ENCODE measurements around the gene L3MBTL2.

L3MBTL2 gene

DNA sequence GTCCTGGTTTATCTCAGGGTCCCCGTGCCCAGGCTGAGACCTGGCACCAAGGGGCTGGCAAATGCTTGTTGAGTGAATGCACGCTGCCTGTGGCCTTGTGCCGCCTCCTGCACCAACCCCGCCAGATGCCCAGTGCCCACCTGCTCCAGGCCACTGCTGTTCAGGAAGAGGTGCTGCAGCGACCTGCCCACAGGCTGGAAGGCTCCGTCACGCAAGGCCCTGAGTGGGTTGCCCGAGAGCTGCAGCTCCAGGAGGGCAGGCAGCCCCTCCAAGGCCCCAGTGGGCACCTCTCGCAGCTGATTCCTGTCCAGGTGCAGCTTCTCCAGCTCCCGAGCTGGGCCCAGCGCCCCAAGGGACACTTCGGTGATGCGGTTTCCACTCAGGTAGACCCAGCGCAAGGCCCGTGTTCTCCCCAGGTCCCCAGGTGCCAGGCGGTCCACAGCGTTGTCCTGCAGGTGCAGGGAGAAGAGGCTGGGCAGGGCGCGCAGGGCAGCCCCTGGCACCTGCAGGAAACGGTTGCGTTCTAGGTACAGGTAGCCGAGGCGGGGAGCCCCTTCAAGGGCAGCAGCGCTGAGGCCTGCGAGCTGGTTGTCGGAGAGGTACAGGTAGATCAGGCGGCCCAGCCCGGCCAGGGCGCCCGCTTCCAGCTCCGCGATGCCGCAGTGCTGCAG is 32.1 kb downstream of the L3MBTL2 start:
- Histone ChIP-seq H3K4me1 (ENCODE audit: control insufficient read depth, insufficient read depth, low read depth, low read length) (peaks cover 35% of the 10 kb centered on the region), H4K8ac (ENCODE audit: low read length) (peak overlapping the region; percentile 89), H2BK15ac (ENCODE audit: low read depth, poor library complexity, severe bottlenecking) (peak overlapping the region; percentile 44), H4K91ac (ENCODE audit: low read length) (peak overlapping the region; percentile 25), H3K4me2 (ENCODE audit: low read length, poor library complexity, severe bottlenecking) (peak overlapping the region; percentile 92), H3K18ac (ENCODE audit: low read depth in 1 of 2, low read length in 2 of 2) (peak overlapping the region; percentile 52 to 64), H3K27me3 (ENCODE audit: control insufficient read depth in 1 of 2, insufficient read depth in 1 of 2, low read length in 2 of 2) (peaks cover 0 to 9% of the 10 kb centered on the region in 2 experiments), H3K36me3 (ENCODE audit: control insufficient read depth in 1 of 2, insufficient read depth in 2 of 2, low read depth in 1 of 2, low read length in 2 of 2) (peaks cover 0 to 3% of the 10 kb centered on the region in 2 experiments), H2BK120ac (ENCODE audit: low read depth, low read length) (no peak overlapping the region), H3K79me1 (replicated peaks; ENCODE audit: low read length, poor library complexity, severe bottlenecking) (peaks cover 1% of the 10 kb centered on the region), H2BK5ac (ENCODE audit: low read depth, low read length, poor library complexity, severe bottlenecking) (no peak overlapping the region), H2AFZ (ENCODE audit: low read depth, low read length) (peak overlapping the region; percentile 49), H3K9me3 (ENCODE audit: control insufficient read depth, low read length) (no peaks in the 10 kb centered on the region), H3K9ac (ENCODE audit: low read length) (peak overlapping the region; percentile 57), H3K23ac (ENCODE audit: low read length in 2 of 2) (peak overlapping the region in 1 of 2 experiments; percentile 32), H2BK12ac (ENCODE audit: low read length in 2 of 2) (peak overlapping the region in 1 of 2 experiments; percentile 46), H3K27ac (ENCODE audit: low read length, poor library complexity, severe bottlenecking) (no peak overlapping the region), H3K4me3 (ENCODE audit: insufficient read depth in 1 of 2, low read depth in 1 of 2, low read length in 2 of 2) (peak overlapping the region; percentile 53), H2AK5ac (ENCODE audit: low read length, severe bottlenecking) (no peak overlapping the region), H3K4ac (ENCODE audit: low read depth in 1 of 2, low read length in 2 of 2) (peak overlapping the region in 1 of 2 experiments; percentile 25), H3K14ac (ENCODE audit: low read length in 2 of 2) (peak overlapping the region in 1 of 2 experiments; percentile 36)
- no peak for DNase-seq
- WGBS = 73% methylated on average over 29 of the region's 33 CpGs

DNA sequence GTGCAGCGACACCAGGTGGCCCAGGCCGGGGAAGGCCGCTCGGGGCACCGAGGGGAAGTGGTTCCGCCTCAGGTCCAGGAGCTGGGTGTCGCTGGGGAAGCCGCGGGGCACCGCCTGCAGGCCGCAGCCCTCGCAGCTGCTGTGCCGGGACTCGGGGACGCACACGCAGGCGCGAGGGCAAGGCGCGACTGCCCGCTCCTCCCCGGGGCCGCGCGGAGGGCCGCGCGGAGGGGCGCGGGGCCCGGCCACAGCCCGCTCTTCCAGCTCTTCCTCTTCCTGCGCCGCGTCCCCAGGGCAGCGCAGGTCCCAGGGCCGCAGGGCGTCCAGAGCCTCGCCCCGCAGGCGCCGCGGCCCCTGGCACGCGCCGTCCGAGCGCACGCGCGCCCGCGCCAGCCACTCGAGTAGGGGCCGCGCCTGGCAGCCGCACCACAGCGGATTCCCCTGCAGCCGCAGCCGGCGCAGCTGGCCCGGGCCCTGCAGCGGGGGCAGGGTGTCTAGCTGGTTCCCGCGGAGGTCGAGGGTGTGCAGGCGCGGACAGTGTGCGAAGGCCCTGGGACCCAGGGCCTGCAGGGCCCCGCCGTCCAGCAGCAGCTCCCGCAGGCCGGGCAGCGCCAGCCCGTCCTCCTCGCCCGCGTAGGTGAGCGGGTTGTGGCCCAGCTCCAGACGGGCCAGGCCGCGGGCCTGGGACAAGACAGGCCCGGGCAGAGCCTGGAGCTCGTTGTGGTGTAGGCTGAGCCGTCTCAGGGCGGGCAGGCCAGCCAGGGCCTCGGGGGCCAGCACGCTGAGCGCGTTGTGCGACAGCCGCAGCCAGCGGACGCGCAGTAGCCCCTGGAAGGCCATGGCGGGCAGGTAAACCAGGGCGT is 32.8 kb downstream of the L3MBTL2 start:
- Histone ChIP-seq H3K27ac (ENCODE audit: low read length, poor library complexity, severe bottlenecking) (no peak overlapping the region), H2AFZ (ENCODE audit: low read depth, low read length) (peak overlapping the region; percentile 65), H2BK12ac (ENCODE audit: low read length in 2 of 2) (peak overlapping the region in 1 of 2 experiments; percentile 60), H3K9me3 (ENCODE audit: control insufficient read depth, low read length) (no peaks in the 10 kb centered on the region), H2AK5ac (ENCODE audit: low read length, severe bottlenecking) (peak overlapping the region; percentile 61), H3K14ac (ENCODE audit: low read length in 2 of 2) (peak overlapping the region in 1 of 2 experiments; percentile 75), H3K9ac (ENCODE audit: low read length) (peak overlapping the region; percentile 57), H2BK120ac (ENCODE audit: low read depth, low read length) (no peak overlapping the region), H3K4me2 (ENCODE audit: low read length, poor library complexity, severe bottlenecking) (peak overlapping the region; percentile 92), H3K36me3 (ENCODE audit: control insufficient read depth in 1 of 2, insufficient read depth in 2 of 2, low read depth in 1 of 2, low read length in 2 of 2) (peaks cover 0 to 3% of the 10 kb centered on the region in 2 experiments), H4K8ac (ENCODE audit: low read length) (peak overlapping the region; percentile 89), H2BK15ac (ENCODE audit: low read depth, poor library complexity, severe bottlenecking) (peak overlapping the region; percentile 67), H3K18ac (ENCODE audit: low read depth in 1 of 2, low read length in 2 of 2) (peak overlapping the region; percentile 64 to 68), H3K79me1 (replicated peaks; ENCODE audit: low read length, poor library complexity, severe bottlenecking) (peaks cover 1% of the 10 kb centered on the region), H2BK5ac (ENCODE audit: low read depth, low read length, poor library complexity, severe bottlenecking) (no peak overlapping the region), H3K4ac (ENCODE audit: low read depth in 1 of 2, low read length in 2 of 2) (peak overlapping the region; percentile 40 to 95), H3K4me1 (ENCODE audit: control insufficient read depth, insufficient read depth, low read depth, low read length) (peaks cover 35% of the 10 kb centered on the region), H3K4me3 (ENCODE audit: insufficient read depth in 1 of 2, low read depth in 1 of 2, low read length in 2 of 2) (peak overlapping the region; percentile 53), H3K23ac (ENCODE audit: low read length in 2 of 2) (no peak overlapping the region), H3K27me3 (ENCODE audit: control insufficient read depth in 1 of 2, insufficient read depth in 1 of 2, low read length in 2 of 2) (peaks cover 0 to 9% of the 10 kb centered on the region in 2 experiments), H4K91ac (ENCODE audit: low read length) (peak overlapping the region; percentile 88)
- DNase-seq = peak; percentile 24
- 25% methylated on average over 81 of the region's 97 CpGs for WGBS

- Histone ChIP-seq H2BK5ac (ENCODE audit: low read depth, low read length, poor library complexity, severe bottlenecking) (no peak overlapping the region), H2BK120ac (ENCODE audit: low read depth, low read length) (no peak overlapping the region), H3K79me1 (replicated peaks; ENCODE audit: low read length, poor library complexity, severe bottlenecking) (peaks cover 1% of the 10 kb centered on the region), H3K4me2 (ENCODE audit: low read length, poor library complexity, severe bottlenecking) (no peak overlapping the region), H3K36me3 (ENCODE audit: control insufficient read depth in 1 of 2, insufficient read depth in 2 of 2, low read depth in 1 of 2, low read length in 2 of 2) (peaks cover 0 to 3% of the 10 kb centered on the region in 2 experiments), H3K4me3 (ENCODE audit: insufficient read depth in 1 of 2, low read depth in 1 of 2, low read length in 2 of 2) (no peak overlapping the region), H4K8ac (ENCODE audit: low read length) (peak overlapping the region; percentile 89), H3K23ac (ENCODE audit: low read length in 2 of 2) (no peak overlapping the region), H3K9ac (ENCODE audit: low read length) (peak overlapping the region; percentile 57), H3K27ac (ENCODE audit: low read length, poor library complexity, severe bottlenecking) (no peak overlapping the region), H3K4me1 (ENCODE audit: control insufficient read depth, insufficient read depth, low read depth, low read length) (peaks cover 36% of the 10 kb centered on the region), H2AFZ (ENCODE audit: low read depth, low read length) (no peak overlapping the region), H4K91ac (ENCODE audit: low read length) (peak overlapping the region; percentile 88), H3K27me3 (ENCODE audit: control insufficient read depth in 1 of 2, insufficient read depth in 1 of 2, low read length in 2 of 2) (peaks cover 0 to 9% of the 10 kb centered on the region in 2 experiments), H2AK5ac (ENCODE audit: low read length, severe bottlenecking) (peak overlapping the region; percentile 61), H3K9me3 (ENCODE audit: control insufficient read depth, low read length) (no peaks in the 10 kb centered on the region), H2BK12ac (ENCODE audit: low read length in 2 of 2) (peak overlapping the region in 1 of 2 experiments; percentile 60), H2BK15ac (ENCODE audit: low read depth, poor library complexity, severe bottlenecking) (no peak overlapping the region), H3K18ac (ENCODE audit: low read depth in 1 of 2, low read length in 2 of 2) (peak overlapping the region; percentile 64 to 68), H3K4ac (ENCODE audit: low read depth in 1 of 2, low read length in 2 of 2) (peak overlapping the region; percentile 40 to 95), H3K14ac (ENCODE audit: low read length in 2 of 2) (peak overlapping the region in 1 of 2 experiments; percentile 53)
- WGBS = 95% methylated on average over 29 of the region's 32 CpGs
- DNase-seq = no peak
Observed at GRCh38 chr22:41238570-41239442, 33.7 kb downstream of the L3MBTL2 start.
